Measurements from ENCODE around the gene ZNF443. TPM values are rescaled to one million over a fixed set of nuclear protein-coding genes. Genes with fewer than 3 reads are reported as not detected.
A peak's percentile ranks its signal among the peaks of the same experiment; 100 is the strongest.
"Not testable (repeated sequence)": the region's sequence is repeated elsewhere in the genome, so short reads cannot be mapped to it uniquely, and the experiment has no call there.

ZNF443 gene
- 13.8 and 14.2 TPM in 2 replicates for total RNA-seq
- long read RNA-seq, transcript ZNF443-201 (4 exons, 2,663 nt): major isoform, 146 of 154 reads
- long read RNA-seq, partial matches to known transcripts: 3 of 154 reads
- long read RNA-seq, other reads (novel, unspliced or antisense): 5 of 154 reads

GRCh38 chr19:12440541-12441316 is at the start of gene ZNF443:
ZNF443 (minus strand) TSS chr19:12441021; CDS start chr19:12440914, 107 bp downstream.
- Mint-ChIP-seq H3K27me3 (no peaks in the 10 kb centered on the region), H3K36me3 (ENCODE audit: insufficient read depth) (peaks cover 19% of the 10 kb centered on the region), H3K4me1 (ENCODE audit: low read depth) (peaks cover 6% of the 10 kb centered on the region), H3K9me3 (ENCODE audit: low read depth) (peaks cover 25% of the 10 kb centered on the region), H3K4me3 (ENCODE audit: low read depth) (peak within 1 kb of the TSS; percentile 99), H3K27ac (peak within 1 kb of the TSS; percentile 99)
- peak; percentile 99 for DNase-seq (ENCODE audit: low spot score, unreplicated experiment)
- peak; percentile 21 for TF ChIP-seq CTCF (IDR thresholded peaks at IDR 0.05; ENCODE audit: unreplicated experiment)

GRCh38 chr19:12486265-12486783 is 45.5 kb upstream of the ZNF443 start:
- not testable (repeated sequence) for H3K27ac Mint-ChIP-seq; H3K9me3 Mint-ChIP-seq (ENCODE audit: low read depth); DNase-seq (ENCODE audit: low spot score, unreplicated experiment); H3K27me3 Mint-ChIP-seq; H3K36me3 Mint-ChIP-seq (ENCODE audit: insufficient read depth); H3K4me3 Mint-ChIP-seq (ENCODE audit: low read depth)
- peaks cover 22% of the 10 kb centered on the region for H3K4me1 Mint-ChIP-seq (ENCODE audit: low read depth)

DNA sequence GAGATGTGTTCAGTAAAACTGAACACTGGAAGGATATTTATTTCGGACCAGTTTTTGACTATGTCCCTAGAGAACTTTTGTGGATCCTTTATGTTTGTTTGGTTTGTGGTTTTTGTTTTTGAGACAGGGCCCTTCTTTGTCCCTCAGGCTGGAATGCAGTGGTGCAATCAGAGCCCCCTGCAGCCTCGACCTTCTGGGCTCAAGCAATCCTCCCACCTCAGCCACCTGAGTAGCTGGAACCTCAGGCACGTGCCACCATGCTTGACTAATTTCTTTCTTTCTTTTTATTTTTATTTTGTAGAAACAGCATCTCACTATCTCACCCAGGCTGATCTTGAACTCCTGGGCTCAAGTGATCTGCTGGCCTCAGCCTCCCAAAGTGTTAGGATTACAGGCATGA is 44.8 kb upstream of the ZNF443 start:
- TF ChIP-seq CTCF (IDR thresholded peaks at IDR 0.05; ENCODE audit: unreplicated experiment): no peak
- peaks cover 2% of the 10 kb centered on the region for H3K36me3 Mint-ChIP-seq (ENCODE audit: insufficient read depth)
- H3K27me3 Mint-ChIP-seq: no peaks in the 10 kb centered on the region
- H3K4me3 Mint-ChIP-seq (ENCODE audit: low read depth): peak overlapping the region; percentile 91
- peak overlapping the region; percentile 99 for H3K27ac Mint-ChIP-seq
- DNase-seq (ENCODE audit: low spot score, unreplicated experiment): no peak
- H3K4me1 Mint-ChIP-seq (ENCODE audit: low read depth): peaks cover 22% of the 10 kb centered on the region
- no peaks in the 10 kb centered on the region for H3K9me3 Mint-ChIP-seq (ENCODE audit: low read depth)

GRCh38 chr19:12485052-12485416 is 44.2 kb upstream of the ZNF443 start:
- Mint-ChIP-seq H3K27me3 (no peaks in the 10 kb centered on the region), H3K9me3 (ENCODE audit: low read depth) (no peaks in the 10 kb centered on the region), H3K4me3 (ENCODE audit: low read depth) (peak overlapping the region; percentile 91), H3K4me1 (ENCODE audit: low read depth) (peaks cover 22% of the 10 kb centered on the region), H3K27ac (peak overlapping the region; percentile 99), H3K36me3 (ENCODE audit: insufficient read depth) (peaks cover 2% of the 10 kb centered on the region)
- DNase-seq (ENCODE audit: low spot score, unreplicated experiment): no peak
- TF ChIP-seq CTCF (IDR thresholded peaks at IDR 0.05; ENCODE audit: unreplicated experiment): no peak

DNA sequence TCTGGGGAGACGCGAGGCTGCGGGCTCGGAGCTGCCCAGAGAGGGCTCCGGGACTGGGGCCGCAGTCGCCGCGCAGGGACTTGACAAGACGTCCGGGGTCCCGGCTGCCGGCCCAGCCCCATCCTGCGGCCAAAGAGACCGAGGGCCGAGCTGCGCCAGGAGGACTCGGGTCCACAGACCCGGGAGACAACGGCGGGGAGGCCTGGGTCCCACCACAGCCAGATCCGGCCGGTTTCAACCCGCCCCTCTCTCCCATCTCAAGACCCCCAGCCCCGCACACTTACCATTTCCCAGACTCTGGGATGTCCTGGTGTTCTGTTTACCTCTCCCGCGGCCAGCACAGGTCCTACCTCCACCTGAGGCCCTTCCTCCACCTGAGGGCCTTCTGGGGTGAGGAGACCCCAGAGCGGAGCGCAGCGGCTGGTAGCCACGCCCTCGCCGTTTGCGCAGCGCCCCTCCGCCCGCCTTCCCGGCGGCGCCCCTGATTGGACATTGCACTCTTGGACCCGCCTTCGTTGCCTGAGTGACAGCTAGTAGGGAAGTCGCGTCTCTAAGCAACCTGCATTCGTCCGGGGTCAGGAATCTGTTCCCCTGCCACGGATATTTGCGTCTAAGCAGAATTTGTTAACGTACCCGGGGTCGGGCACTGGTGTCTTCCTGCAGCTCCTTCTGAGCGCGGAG is 43.7 kb upstream of the ZNF443 start, which contains the start of gene ZNF709:
Gene ZNF709 (minus strand): TSS at position 446 of the 681 bp plus-strand sequence. CDS start 159 bp downstream, at position 287.
- Mint-ChIP-seq H3K4me1 (ENCODE audit: low read depth) (peaks cover 22% of the 10 kb centered on the region), H3K36me3 (ENCODE audit: insufficient read depth) (peaks cover 2% of the 10 kb centered on the region), H3K9me3 (ENCODE audit: low read depth) (no peaks in the 10 kb centered on the region), H3K27ac (peak within 1 kb of the TSS; percentile 99), H3K27me3 (no peaks in the 10 kb centered on the region), H3K4me3 (ENCODE audit: low read depth) (peak within 1 kb of the TSS; percentile 91)
- peak; percentile 92 for DNase-seq (ENCODE audit: low spot score, unreplicated experiment)
- no peak for TF ChIP-seq CTCF (IDR thresholded peaks at IDR 0.05; ENCODE audit: unreplicated experiment)

Measured in progenitor cell of endocrine pancreas (in vitro differentiated cells).